ENCODE results near the gene DNLZ. TPM values are rescaled to one million over a fixed set of nuclear protein-coding genes. Genes with fewer than 3 reads are reported as not detected.

Gene DNLZ
- total and polyA plus RNA-seq, 9 of the 15 experiments (the other 6 are each of a cell fraction or from before 2014, with no cell fraction given), result 0.17 to 44.6 (median 3.4) TPM

DNA sequence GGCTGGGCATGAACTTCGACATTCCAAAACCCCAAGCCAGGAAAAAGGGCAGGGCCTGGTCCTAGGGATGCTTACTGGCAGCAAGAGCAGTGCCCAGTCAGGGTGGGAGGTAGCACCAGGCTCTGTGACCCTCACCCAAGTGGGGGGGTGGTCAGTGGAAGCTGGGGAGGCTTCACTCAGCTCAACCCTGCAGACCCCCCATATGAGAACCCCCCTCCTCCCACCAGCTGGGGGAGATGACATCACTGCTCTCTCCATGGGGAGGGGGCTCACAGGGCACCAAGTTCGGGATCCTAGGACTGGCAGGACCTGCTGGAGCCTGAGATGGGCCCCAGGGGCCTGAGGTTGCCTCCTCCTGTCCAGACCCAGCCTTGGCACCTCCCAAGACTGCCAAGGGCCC lies 4.7 kb downstream of the DNLZ start:
- no peak for ATAC-seq
- H3K36me3 ChIP-seq (ENCODE audit: control insufficient read depth, insufficient read depth, low read length), result peaks cover 6% of the 10 kb centered on the region; the same call in 1 of the 3 replicates
- H4K20me1 ChIP-seq (replicated peaks; ENCODE audit: control insufficient read depth, insufficient read depth, low read length), result no peaks in the 10 kb centered on the region
- BruUV-seq (replicated peaks), result no TSS peak
- ChIA-PET CTCF (ENCODE audit: low intra/inter-chr PET ratio) (no interaction called here), POLR2A (interaction anchor here (1.8 kb wide), 1 partner anchor 9 kb away, joined by 4 read pairs; no protein-coding TSS in a partner anchor)
- no peak for DNase-seq (ENCODE audit: extremely low read depth in 1 of 4, low spot score in 3 of 4)
- H3K9ac ChIP-seq (ENCODE audit: insufficient read depth in 1 of 2, low read depth in 2 of 2, low read length in 2 of 2), result no peak overlapping the region; a peak in 1 of 4 replicates
- FAIRE-seq, result no peak
- H3K9me1 ChIP-seq (ENCODE audit: control insufficient read depth, insufficient read depth, low read length), result no peaks in the 10 kb centered on the region
- H3K4me1 ChIP-seq (replicated peaks in 1 of 2; ENCODE audit: control insufficient read depth in 2 of 2, insufficient read depth in 2 of 2, low read length in 2 of 2), result peaks cover 7 to 93% of the 10 kb centered on the region in 2 experiments
- H3K79me2 ChIP-seq (ENCODE audit: control insufficient read depth, insufficient read depth, low read length), result no peaks in the 10 kb centered on the region; the same call in 2 of the 3 replicates
- intact Hi-C loops (cut with micrococcal nuclease), result no loop called here
- H3K4me3 ChIP-seq, result no peak overlapping the region
- no peaks in the 10 kb centered on the region for H3K27me3 ChIP-seq (ENCODE audit: control insufficient read depth in 2 of 2, insufficient read depth in 2 of 2, low read length in 2 of 2)
- WGBS (ENCODE audit: insufficient coverage, low coverage, missing lambda C conversion rate), result 36% methylated on average over 2 of the region's 2 CpGs
- TF ChIP-seq, protein P1, sequence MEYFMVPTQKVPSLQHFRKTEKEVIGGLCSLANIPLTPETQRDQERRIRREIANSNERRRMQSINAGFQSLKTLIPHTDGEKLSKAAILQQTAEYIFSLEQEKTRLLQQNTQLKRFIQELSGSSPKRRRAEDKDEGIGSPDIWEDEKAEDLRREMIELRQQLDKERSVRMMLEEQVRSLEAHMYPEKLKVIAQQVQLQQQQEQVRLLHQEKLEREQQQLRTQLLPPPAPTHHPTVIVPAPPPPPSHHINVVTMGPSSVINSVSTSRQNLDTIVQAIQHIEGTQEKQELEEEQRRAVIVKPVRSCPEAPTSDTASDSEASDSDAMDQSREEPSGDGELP (CRISPR knock-in tag; IDR thresholded peaks at IDR 0.05; ENCODE audit: borderline replicate concordance), result 0 out of 2 replicates have a peak, but pooled peaks have one; percentile 21
- TF ChIP-seq ZFPM2 (CRISPR knock-in tag; IDR thresholded peaks at IDR 0.05) (no peak), MCM7 (IDR thresholded peaks at IDR 0.05) (no peak), SMC3 (conservative IDR thresholded peaks at IDR 0.05; ENCODE audit: insufficient read depth, low read depth, low read length) (no peak), KDM2B (CRISPR knock-in tag; IDR thresholded peaks at IDR 0.05) (no peak), MTA1 (IDR thresholded peaks at IDR 0.05; ENCODE audit: borderline replicate concordance) (no peak)
- TF ChIP-seq, protein P2, sequence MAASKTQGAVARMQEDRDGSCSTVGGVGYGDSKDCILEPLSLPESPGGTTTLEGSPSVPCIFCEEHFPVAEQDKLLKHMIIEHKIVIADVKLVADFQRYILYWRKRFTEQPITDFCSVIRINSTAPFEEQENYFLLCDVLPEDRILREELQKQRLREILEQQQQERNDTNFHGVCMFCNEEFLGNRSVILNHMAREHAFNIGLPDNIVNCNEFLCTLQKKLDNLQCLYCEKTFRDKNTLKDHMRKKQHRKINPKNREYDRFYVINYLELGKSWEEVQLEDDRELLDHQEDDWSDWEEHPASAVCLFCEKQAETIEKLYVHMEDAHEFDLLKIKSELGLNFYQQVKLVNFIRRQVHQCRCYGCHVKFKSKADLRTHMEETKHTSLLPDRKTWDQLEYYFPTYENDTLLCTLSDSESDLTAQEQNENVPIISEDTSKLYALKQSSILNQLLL (CRISPR knock-in tag; IDR thresholded peaks at IDR 0.05; ENCODE audit: borderline replicate concordance), result no peak
- TF ChIP-seq, protein P3, sequence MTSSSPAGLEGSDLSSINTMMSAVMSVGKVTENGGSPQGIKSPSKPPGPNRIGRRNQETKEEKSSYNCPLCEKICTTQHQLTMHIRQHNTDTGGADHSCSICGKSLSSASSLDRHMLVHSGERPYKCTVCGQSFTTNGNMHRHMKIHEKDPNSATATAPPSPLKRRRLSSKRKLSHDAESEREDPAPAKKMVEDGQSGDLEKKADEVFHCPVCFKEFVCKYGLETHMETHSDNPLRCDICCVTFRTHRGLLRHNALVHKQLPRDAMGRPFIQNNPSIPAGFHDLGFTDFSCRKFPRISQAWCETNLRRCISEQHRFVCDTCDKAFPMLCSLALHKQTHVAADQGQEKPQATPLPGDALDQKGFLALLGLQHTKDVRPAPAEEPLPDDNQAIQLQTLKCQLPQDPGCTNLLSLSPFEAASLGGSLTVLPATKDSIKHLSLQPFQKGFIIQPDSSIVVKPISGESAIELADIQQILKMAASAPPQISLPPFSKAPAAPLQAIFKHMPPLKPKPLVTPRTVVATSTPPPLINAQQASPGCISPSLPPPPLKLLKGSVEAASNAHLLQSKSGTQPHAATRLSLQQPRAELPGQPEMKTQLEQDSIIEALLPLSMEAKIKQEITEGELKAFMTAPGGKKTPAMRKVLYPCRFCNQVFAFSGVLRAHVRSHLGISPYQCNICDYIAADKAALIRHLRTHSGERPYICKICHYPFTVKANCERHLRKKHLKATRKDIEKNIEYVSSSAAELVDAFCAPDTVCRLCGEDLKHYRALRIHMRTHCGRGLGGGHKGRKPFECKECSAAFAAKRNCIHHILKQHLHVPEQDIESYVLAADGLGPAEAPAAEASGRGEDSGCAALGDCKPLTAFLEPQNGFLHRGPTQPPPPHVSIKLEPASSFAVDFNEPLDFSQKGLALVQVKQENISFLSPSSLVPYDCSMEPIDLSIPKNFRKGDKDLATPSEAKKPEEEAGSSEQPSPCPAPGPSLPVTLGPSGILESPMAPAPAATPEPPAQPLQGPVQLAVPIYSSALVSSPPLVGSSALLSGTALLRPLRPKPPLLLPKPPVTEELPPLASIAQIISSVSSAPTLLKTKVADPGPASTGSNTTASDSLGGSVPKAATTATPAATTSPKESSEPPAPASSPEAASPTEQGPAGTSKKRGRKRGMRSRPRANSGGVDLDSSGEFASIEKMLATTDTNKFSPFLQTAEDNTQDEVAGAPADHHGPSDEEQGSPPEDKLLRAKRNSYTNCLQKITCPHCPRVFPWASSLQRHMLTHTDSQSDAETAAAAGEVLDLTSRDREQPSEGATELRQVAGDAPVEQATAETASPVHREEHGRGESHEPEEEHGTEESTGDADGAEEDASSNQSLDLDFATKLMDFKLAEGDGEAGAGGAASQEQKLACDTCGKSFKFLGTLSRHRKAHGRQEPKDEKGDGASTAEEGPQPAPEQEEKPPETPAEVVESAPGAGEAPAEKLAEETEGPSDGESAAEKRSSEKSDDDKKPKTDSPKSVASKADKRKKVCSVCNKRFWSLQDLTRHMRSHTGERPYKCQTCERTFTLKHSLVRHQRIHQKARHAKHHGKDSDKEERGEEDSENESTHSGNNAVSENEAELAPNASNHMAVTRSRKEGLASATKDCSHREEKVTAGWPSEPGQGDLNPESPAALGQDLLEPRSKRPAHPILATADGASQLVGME (CRISPR knock-in tag; IDR thresholded peaks at IDR 0.05), result no peak
- H3K27ac ChIP-seq (ENCODE audit: extremely low read depth, low read depth, low read length), result no peak overlapping the region
- H2AFZ ChIP-seq (ENCODE audit: low read depth, low read length), result no peak overlapping the region
- in situ Hi-C loops (cut with MboI), result no loop called here
- H3K4me2 ChIP-seq (ENCODE audit: insufficient read depth, low read length), result no peak overlapping the region
- H3K9me3 ChIP-seq (replicated peaks; ENCODE audit: control insufficient read depth, insufficient read depth, low read depth, low read length), result no peaks in the 10 kb centered on the region

Data from K562 (cell line).